ENCODE measurements around the gene ZBTB4.

DNA sequence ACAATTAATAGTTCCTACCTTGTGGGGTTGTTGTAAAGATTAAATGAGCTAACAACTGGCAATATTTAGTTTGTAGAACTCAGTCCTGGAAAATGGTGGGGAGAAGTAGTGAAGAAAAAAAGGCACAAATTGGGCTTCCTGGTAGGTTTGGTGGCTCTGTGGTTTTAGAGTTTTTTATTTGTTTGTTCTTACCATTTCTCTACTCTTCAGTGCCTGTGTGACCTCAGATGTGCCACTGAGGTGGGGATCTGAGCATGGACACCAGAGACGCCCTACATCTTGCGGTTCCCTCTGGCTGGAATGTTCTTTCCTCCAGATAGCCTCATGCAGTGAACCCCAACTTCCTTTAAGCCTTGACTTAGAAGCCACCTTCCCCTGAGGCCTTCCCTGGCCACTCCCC is 7.7 kb downstream of the ZBTB4 start:
- TF ChIP-seq POLR2A (IDR thresholded peaks at IDR 0.05; ENCODE audit: low read length) = no peak
- no peak for TF ChIP-seq GATA1 (IDR thresholded peaks at IDR 0.05; ENCODE audit: low read depth, low read length)
